GM23248 (cell line): ENCODE data around the gene USP1. TPM values are rescaled to one million over a fixed set of nuclear protein-coding genes. Genes with fewer than 3 reads are reported as not detected.
A peak's percentile ranks its signal among the peaks of the same experiment; 100 is the strongest.

Experiments
- DNase-seq: peaks from one replicate; pipeline ENCODE4 v3.0.0-alpha.2; 2015
- H2AFZ ChIP-seq: fragments of 200-600 bp; sonication (generic); 2 replicates; pipeline ENCODE4 v1.6.1; 2016; ENCODE audit warnings: antibody characterized with exemption
- H3F3A ChIP-seq: fragments of 200-600 bp; sonication (generic); 2 replicates; pipeline ENCODE4 v1.6.1; 2016; ENCODE audit warnings: mild to moderate bottlenecking, antibody characterized with exemption, mixed run types; ENCODE audit not compliant: insufficient read depth
- H3K27ac ChIP-seq: fragments of 200-600 bp; sonication (generic); 2 replicates; pipeline ENCODE4 v1.5.1; 2016; ENCODE audit warnings: mild to moderate bottlenecking
- H3K27me3 ChIP-seq: fragments of 200-600 bp; sonication (generic); replicated peaks from 2 replicates; pipeline ENCODE4 v1.6.1; 2016; ENCODE audit warnings: mild to moderate bottlenecking; ENCODE audit not compliant: insufficient read depth
- H3K36me3 ChIP-seq: fragments of 200-600 bp; sonication (generic); 2 replicates; pipeline ENCODE4 v1.6.1; 2016; ENCODE audit warnings: low read depth, mild to moderate bottlenecking
- H3K4me1 ChIP-seq: fragments of 200-600 bp; sonication (generic); 2 replicates; pipeline ENCODE4 v1.6.1; 2016; ENCODE audit warnings: mild to moderate bottlenecking; ENCODE audit not compliant: insufficient read depth
- H3K4me2 ChIP-seq: fragments of 200-600 bp; sonication (generic); one replicate; pipeline ENCODE4 v1.6.1; 2016; ENCODE audit warnings: mild to moderate bottlenecking; ENCODE audit not compliant: unreplicated experiment
- H3K4me3 ChIP-seq: fragments of 200-600 bp; sonication (generic); 2 replicates; pipeline ENCODE4 v1.5.1; 2016; ENCODE audit warnings: mild to moderate bottlenecking
- H3K79me2 ChIP-seq: fragments of 200-600 bp; sonication (generic); 2 replicates; pipeline ENCODE4 v1.6.1; 2016; ENCODE audit warnings: mild to moderate bottlenecking; ENCODE audit not compliant: insufficient read depth
- H3K9ac ChIP-seq: fragments of 200-600 bp; sonication (generic); 2 replicates; pipeline ENCODE4 v1.6.1; 2016; ENCODE audit warnings: mild to moderate bottlenecking
- H3K9me2 ChIP-seq: fragments of 200-600 bp; sonication (generic); 2 replicates; pipeline ENCODE4 v1.6.1; 2016; ENCODE audit warnings: mixed run types, mild to moderate bottlenecking, moderate library complexity; ENCODE audit not compliant: insufficient read depth
- H3K9me3 ChIP-seq: fragments of 200-600 bp; sonication (generic); one replicate; pipeline ENCODE4 v1.6.1; 2017; ENCODE audit warnings: low read depth
- H4K20me1 ChIP-seq: fragments of 200-600 bp; sonication (generic); 2 replicates; pipeline ENCODE4 v1.6.0; 2016; ENCODE audit not compliant: insufficient read depth
- EZH2 ChIP-seq: fragments of 200-600 bp; sonication (generic); IDR thresholded peaks from 2 replicates; pipeline ENCODE4 v1.6.1; 2018; ENCODE audit warnings: antibody characterized with exemption, mild to moderate bottlenecking; ENCODE audit not compliant: insufficient read depth, poor library complexity, severe bottlenecking
- EZH2phosphoT487 ChIP-seq: fragments of 200-600 bp; sonication (generic); IDR thresholded peaks from 2 replicates; pipeline ENCODE4 v1.6.1; 2018; ENCODE audit warnings: antibody characterized with exemption, moderate library complexity, mild to moderate bottlenecking, low read depth; ENCODE audit not compliant: insufficient read depth
- WGBS, 2 experiments: methylation state at CpG; one replicate each; pipeline ENCODE4 v1.1.6; 2015 to 2017; ENCODE audit warnings: low lambda C conversion rate in 2 of 2, low coverage in 1 of 2; ENCODE audit errors: missing lambda C conversion rate in 2 of 2; 5-methylcytosine and 5-hydroxymethylcytosine counted together
- in situ Hi-C: fragments of 300-500 bp; cut with MboI; formaldehyde crosslinking; loops from 2 replicates; pipeline ENCODE4 v1.15.0; 2020
- polyA plus RNA-seq: library from polyadenylated mRNA; unstranded; fragments of >200 nt; fragmentation: Nextera tagmentation; extraction: Ambion mirVana; gene quantifications from 2 replicates; pipeline ENCODE4 v1.2.1, GENCODE V29; 2016
- total RNA-seq: library from RNA; depleted of rRNA; stranded (reverse); fragments of >200 nt; shearing (Covaris generic); gene quantifications from 2 replicates; pipeline ENCODE4 v1.2.3, GENCODE V29; 2014

The USP1 gene
- total and polyA plus RNA-seq, 2 experiments from 2014 or later = 22.8 to 27.8 TPM

DNA sequence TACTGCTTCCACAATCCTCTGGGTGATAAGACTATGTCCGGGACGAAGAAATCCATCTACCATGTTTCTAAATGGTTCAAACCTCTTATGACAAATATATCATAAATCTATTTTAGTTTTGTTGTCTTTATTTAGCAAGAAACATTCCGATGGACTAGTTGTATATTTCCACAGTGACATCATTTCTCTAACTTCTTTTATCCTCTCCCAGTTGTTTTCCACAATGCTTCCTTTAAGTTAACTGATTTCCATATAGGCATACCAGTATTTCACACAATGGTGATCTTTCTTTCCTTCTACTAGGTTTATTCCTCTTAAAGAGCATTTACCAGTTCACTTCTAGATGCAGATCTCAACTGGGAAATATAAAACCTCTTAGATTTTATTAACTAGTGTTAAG, 44.8 kb downstream of the USP1 start:
- H3K9ac ChIP-seq = no peak overlapping the region
- H3F3A ChIP-seq = no peaks in the 10 kb centered on the region
- H3K79me2 ChIP-seq = no peaks in the 10 kb centered on the region
- DNase-seq = no peak
- no peak overlapping the region for H3K4me3 ChIP-seq
- no peaks in the 10 kb centered on the region for H3K4me1 ChIP-seq
- H4K20me1 ChIP-seq = no peaks in the 10 kb centered on the region
- in situ Hi-C loops = no loop called here
- H3K4me2 ChIP-seq = no peak overlapping the region
- no peaks in the 10 kb centered on the region for H3K27me3 ChIP-seq
- H3K36me3 ChIP-seq = peaks cover 11% of the 10 kb centered on the region; the same call in 1 of the 2 replicates
- H3K9me3 ChIP-seq = no peaks in the 10 kb centered on the region
- TF ChIP-seq EZH2phosphoT487 = no peak
- TF ChIP-seq EZH2 = no peak
- 66 to 70% methylated on average over 3 of the region's 3 CpGs for WGBS, 2 experiments
- H3K27ac ChIP-seq = no peak overlapping the region
- H2AFZ ChIP-seq = no peak overlapping the region
- H3K9me2 ChIP-seq = no peaks in the 10 kb centered on the region

DNA sequence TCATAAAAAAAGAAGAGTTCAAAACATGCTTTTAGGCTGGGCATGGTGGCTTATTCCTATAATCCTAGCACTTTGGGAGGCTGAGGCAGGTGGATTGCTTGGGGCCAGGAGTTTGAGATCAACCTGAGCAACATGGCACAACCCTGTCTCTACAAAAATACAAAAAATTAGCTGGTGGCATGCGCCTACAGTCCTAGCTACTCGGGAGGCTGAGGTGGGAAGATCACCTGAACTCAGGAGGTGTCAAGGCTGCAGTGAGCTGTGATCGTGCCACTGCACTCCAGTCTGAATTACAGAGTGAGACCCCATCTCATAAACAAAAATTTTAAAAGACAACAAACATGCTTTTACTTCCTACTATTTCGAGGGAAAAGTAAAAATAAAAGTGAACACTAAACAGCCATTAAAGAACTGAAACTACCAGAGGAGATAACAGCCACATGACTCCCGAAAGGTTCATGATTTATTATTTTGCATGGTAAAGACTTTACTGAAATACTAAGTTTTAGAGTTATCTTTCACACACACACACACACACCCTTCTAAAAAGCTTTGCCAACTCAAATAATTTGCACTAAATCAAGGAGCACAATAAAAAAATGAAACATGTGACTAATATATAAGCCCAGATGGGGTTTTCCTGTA, 48.1 kb downstream of the USP1 start:
- peaks cover 23% of the 10 kb centered on the region for H3K36me3 ChIP-seq
- TF ChIP-seq EZH2 (no peak), EZH2phosphoT487 (no peak)
- no peaks in the 10 kb centered on the region for H3K9me3 ChIP-seq
- H4K20me1 ChIP-seq = no peaks in the 10 kb centered on the region
- H3K27me3 ChIP-seq = no peaks in the 10 kb centered on the region
- WGBS, 2 experiments = 77 to 80% methylated on average over 5 of the region's 5 CpGs
- DNase-seq = no peak
- H3K4me1 ChIP-seq = no peaks in the 10 kb centered on the region
- no peak overlapping the region for H3K9ac ChIP-seq
- no peak overlapping the region for H3K27ac ChIP-seq
- in situ Hi-C loops = no loop called here
- H3K4me3 ChIP-seq = no peak overlapping the region
- H3K4me2 ChIP-seq = no peak overlapping the region
- no peaks in the 10 kb centered on the region for H3K9me2 ChIP-seq
- H3F3A ChIP-seq = no peaks in the 10 kb centered on the region
- no peak overlapping the region for H2AFZ ChIP-seq
- H3K79me2 ChIP-seq = no peaks in the 10 kb centered on the region

DNA sequence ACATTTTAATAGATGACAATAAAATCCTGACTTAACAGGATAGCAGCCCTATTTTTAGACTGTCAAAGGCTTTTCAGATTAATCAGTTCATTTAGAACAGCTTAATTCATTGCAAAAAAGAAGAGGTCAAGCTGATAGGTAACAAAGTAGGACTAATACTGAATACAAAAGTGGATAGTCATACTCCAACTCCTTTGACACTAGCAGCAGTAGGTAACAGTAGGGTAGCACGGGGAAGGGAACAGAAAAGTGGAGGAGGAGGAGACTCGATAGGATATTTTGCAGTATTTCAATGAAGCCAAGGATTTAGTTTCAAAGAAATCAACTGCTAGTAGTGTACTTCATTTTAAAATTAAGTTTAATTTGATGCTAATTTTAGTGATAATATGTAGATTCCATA, 51.1 kb downstream of the USP1 start:
- no peak overlapping the region for H2AFZ ChIP-seq
- no peaks in the 10 kb centered on the region for H3K27me3 ChIP-seq
- no peaks in the 10 kb centered on the region for H4K20me1 ChIP-seq
- DNase-seq = no peak
- peaks cover 29% of the 10 kb centered on the region for H3K36me3 ChIP-seq
- H3K9me3 ChIP-seq = no peaks in the 10 kb centered on the region
- no peak overlapping the region for H3K4me2 ChIP-seq
- no peaks in the 10 kb centered on the region for H3K9me2 ChIP-seq
- in situ Hi-C loops = no loop called here
- H3K4me3 ChIP-seq = no peak overlapping the region
- TF ChIP-seq EZH2 (no peak), EZH2phosphoT487 (no peak)
- H3K79me2 ChIP-seq = no peaks in the 10 kb centered on the region
- H3K4me1 ChIP-seq = no peaks in the 10 kb centered on the region
- H3K9ac ChIP-seq = no peak overlapping the region
- H3F3A ChIP-seq = no peaks in the 10 kb centered on the region
- WGBS, 2 experiments = 95 to 97% methylated on average over 2 of the region's 2 CpGs
- H3K27ac ChIP-seq = no peak overlapping the region

DNA sequence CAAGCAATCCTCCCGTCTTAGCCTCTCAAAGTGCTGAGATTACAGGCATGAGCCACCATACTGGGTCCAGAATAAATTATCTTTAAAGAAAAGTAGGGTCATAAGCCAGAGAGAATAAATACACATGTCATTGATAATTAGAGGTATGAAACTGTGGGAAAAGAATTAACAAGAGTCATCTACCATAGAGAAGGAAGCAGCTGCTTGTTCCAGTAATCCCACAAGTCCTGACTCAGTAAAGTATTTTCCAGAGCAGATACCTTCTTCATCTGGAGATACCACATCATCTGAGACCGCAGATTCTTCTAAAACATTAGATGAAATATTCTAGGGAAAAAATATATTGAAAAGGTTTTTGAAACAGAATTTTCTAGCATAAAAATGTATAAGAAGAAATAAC, 55.7 kb downstream of the USP1 start:
- no peak for DNase-seq
- Histone ChIP-seq H3K9me2 (no peaks in the 10 kb centered on the region), H4K20me1 (no peaks in the 10 kb centered on the region), H3K79me2 (no peaks in the 10 kb centered on the region), H3K4me3 (no peak overlapping the region), H3F3A (no peaks in the 10 kb centered on the region), H2AFZ (no peak overlapping the region), H3K27ac (no peak overlapping the region), H3K27me3 (no peaks in the 10 kb centered on the region), H3K4me2 (no peak overlapping the region), H3K4me1 (peaks cover 5% of the 10 kb centered on the region; the same call in 1 of the 2 replicates), H3K9ac (no peak overlapping the region), H3K36me3 (peaks cover 43% of the 10 kb centered on the region), H3K9me3 (no peaks in the 10 kb centered on the region)
- WGBS, 2 experiments = 91 to 99% methylated on average over 2 of the region's 2 CpGs
- in situ Hi-C loops = no loop called here
- no peak for TF ChIP-seq EZH2
- TF ChIP-seq EZH2phosphoT487 = no peak

DNA sequence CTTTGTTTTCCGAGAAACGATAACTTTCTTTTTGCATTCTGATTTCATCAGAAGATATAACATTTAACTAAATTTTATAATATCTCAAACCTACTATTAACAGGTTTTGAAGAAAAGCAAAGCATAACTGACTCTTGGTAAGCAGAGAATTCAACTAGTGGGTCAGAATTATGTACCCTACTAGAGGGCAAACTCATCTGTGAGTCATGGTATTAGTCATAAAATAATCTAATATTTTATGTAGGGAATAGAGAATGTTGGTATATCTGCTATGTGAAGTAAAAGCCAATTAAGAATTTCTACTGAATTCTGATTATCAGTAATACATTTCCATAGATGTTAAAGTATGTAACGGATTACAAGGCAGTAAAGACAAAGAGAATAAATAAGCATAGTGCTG, 56.8 kb downstream of the USP1 start:
- peaks cover 35% of the 10 kb centered on the region for H3K36me3 ChIP-seq
- DNase-seq = peak; percentile 42

More for the DNA sequence above, 56.8 kb downstream of the USP1 start:
- Histone ChIP-seq H3K9ac (no peak overlapping the region), H2AFZ (no peak overlapping the region), H4K20me1 (no peaks in the 10 kb centered on the region), H3K4me1 (peaks cover 5% of the 10 kb centered on the region; the same call in 1 of the 2 replicates), H3K27me3 (no peaks in the 10 kb centered on the region), H3K79me2 (no peaks in the 10 kb centered on the region), H3K9me2 (no peaks in the 10 kb centered on the region), H3K4me2 (no peak overlapping the region), H3K27ac (no peak overlapping the region), H3K9me3 (no peaks in the 10 kb centered on the region), H3F3A (no peaks in the 10 kb centered on the region), H3K4me3 (no peak overlapping the region)
- TF ChIP-seq EZH2phosphoT487 (no peak), EZH2 (no peak)
- 95 to 99% methylated on average over 3 of the region's 3 CpGs for WGBS, 2 experiments
- in situ Hi-C loops = no loop called here
